H1 (cell line): ENCODE data around the gene FAM236A. TPM values are rescaled to one million over a fixed set of nuclear protein-coding genes. Genes with fewer than 3 reads are reported as not detected.
"Not testable (repeated sequence)": the region's sequence is repeated elsewhere in the genome, so short reads cannot be mapped to it uniquely, and the experiment has no call there.

ENCODE experiments used
- CTCF ChIA-PET: fragments of 300-600 bp; sonication (Branson Sonifier 250); formaldehyde crosslinking; loops from one replicate; lab custom pipeline; 2021; ENCODE audit not compliant: partially characterized antibody; lab: Charles Lee
- POLR2A ChIA-PET: fragments of 300-600 bp; sonication (Branson Sonifier 250); formaldehyde crosslinking; loops from one replicate; lab custom pipeline; 2021; ENCODE audit warnings: inconsistent platforms; ENCODE audit not compliant: partially characterized antibody; lab: Charles Lee
- DNase-seq, 2 experiments: peaks; one replicate each; pipeline versions ENCODE4 v3.0.0 to v3.0.0-alpha.2; 2010 to 2022; ENCODE audit warnings: low spot score in 2 of 2, low read depth in 1 of 2, mixed read lengths in 1 of 2
- FAIRE-seq: peaks from 2 replicates; lab custom pipeline; 2011; peaks lifted over from hg19 to GRCh38; lab: Jason Lieb, UNC
- H2AFZ ChIP-seq: 2 replicates; pipeline ENCODE4 v1.8.1; 2012; ENCODE audit warnings: low read length, inconsistent platforms
- H2AK5ac ChIP-seq: 2 replicates; pipeline ENCODE4 v1.6.1; 2013; ENCODE audit warnings: low read depth, low read length
- H2BK120ac ChIP-seq: replicated peaks from 2 replicates; pipeline ENCODE3; 2013; ENCODE audit warnings: low read depth, low read length, inconsistent platforms
- H2BK12ac ChIP-seq: 2 replicates; pipeline ENCODE4 v1.6.1; 2013; ENCODE audit warnings: low read depth, low read length
- H2BK15ac ChIP-seq: 2 replicates; pipeline ENCODE4 v1.6.1; 2013; ENCODE audit warnings: low read length
- H2BK20ac ChIP-seq: 2 replicates; pipeline ENCODE4 v1.6.1; 2013; ENCODE audit warnings: low read length
- H2BK5ac ChIP-seq: 2 replicates; pipeline ENCODE4 v1.6.1; 2013; ENCODE audit warnings: low read depth, low read length
- H3K14ac ChIP-seq: 2 replicates; pipeline ENCODE4 v1.6.1; 2013; ENCODE audit warnings: inconsistent platforms; ENCODE audit not compliant: insufficient read length
- H3K18ac ChIP-seq: 2 replicates; pipeline ENCODE4 v1.6.1; 2013; ENCODE audit warnings: low read length; ENCODE audit errors: extremely low read depth
- H3K23ac ChIP-seq: 2 replicates; pipeline ENCODE4 v1.6.1; 2013; ENCODE audit warnings: inconsistent platforms; ENCODE audit not compliant: insufficient read length
- H3K23me2 ChIP-seq: 2 replicates; pipeline ENCODE4 v1.6.1; 2013; ENCODE audit warnings: low read depth, low read length
- H3K27ac ChIP-seq: 2 replicates; pipeline ENCODE4 v1.6.1; 2011; ENCODE audit warnings: low read depth, low read length, inconsistent platforms
- H3K27me3 ChIP-seq, 4 experiments: replicated peaks in 1 of 4; 1 replicate in 1 of 4; 2 replicates in 3 of 4; pipeline versions ENCODE4 v1.6.1 to v1.8.1; 2011 to 2013; ENCODE audit warnings: low read length in 3 of 4, mild to moderate bottlenecking in 3 of 4, inconsistent platforms in 2 of 4, mixed read lengths in 2 of 4, moderate library complexity in 1 of 4; ENCODE audit not compliant: control insufficient read depth in 3 of 4, insufficient read depth in 3 of 4; ENCODE audit errors: extremely low read depth in 1 of 4
- H3K36me3 ChIP-seq, 4 experiments: 2 replicates each; pipeline versions ENCODE4 v1.6.1 to v1.8.1; 2011 to 2013; ENCODE audit warnings: mild to moderate bottlenecking in 4 of 4, low read length in 3 of 4, moderate library complexity in 2 of 4, control low read depth in 1 of 4, inconsistent platforms in 1 of 4; ENCODE audit not compliant: insufficient read depth in 4 of 4, control insufficient read depth in 2 of 4
- H3K4ac ChIP-seq: replicated peaks from 2 replicates; pipeline ENCODE3; 2013; ENCODE audit warnings: low read length, low read depth, mixed read lengths, inconsistent platforms; ENCODE audit not compliant: insufficient read length
- H3K4me1 ChIP-seq, 4 experiments: replicated peaks in 1 of 4; 1 replicate in 1 of 4; 2 replicates in 3 of 4; pipeline versions ENCODE4 v1.6.1 to v1.8.1; 2011 to 2013; ENCODE audit warnings: low read length in 3 of 4, inconsistent platforms in 2 of 4, mixed read lengths in 1 of 4; ENCODE audit not compliant: insufficient read depth in 4 of 4, control insufficient read depth in 3 of 4
- H3K4me2 ChIP-seq, 2 experiments: 2 replicates each; pipeline versions ENCODE4 v1.6.1 to v1.8.1; 2011 to 2013; ENCODE audit warnings: low read depth in 2 of 2, low read length in 2 of 2, control low read depth in 1 of 2, inconsistent platforms in 1 of 2, mild to moderate bottlenecking in 1 of 2; ENCODE audit not compliant: insufficient read depth in 1 of 2
- H3K4me3 ChIP-seq, 4 experiments: fragments of 200-600, 300-600 bp in 1 of 4; sonication (generic), shearing (Covaris generic), sonication (Bioruptor Twin) in 1 of 4; 2 replicates each; pipeline versions ENCODE4 v1.5.1 to v1.8.1; 2011 to 2016; ENCODE audit warnings: low read length in 4 of 4, low read depth in 3 of 4, control low read depth in 2 of 4, inconsistent platforms in 2 of 4, mild to moderate bottlenecking in 2 of 4, mixed read lengths in 1 of 4, moderate library complexity in 1 of 4; ENCODE audit not compliant: insufficient read depth in 2 of 4; ENCODE audit errors: extremely low read depth in 1 of 4
- H3K56ac ChIP-seq: replicated peaks from 2 replicates; pipeline ENCODE3; 2013; ENCODE audit warnings: low read depth, mild to moderate bottlenecking, mixed read lengths, low read length, inconsistent platforms; ENCODE audit not compliant: insufficient read length
- H3K79me1 ChIP-seq: 2 replicates; pipeline ENCODE4 v1.6.1; 2013; ENCODE audit warnings: low read depth, low read length, control low read depth
- H3K79me2 ChIP-seq, 2 experiments: 2 replicates each; pipeline versions ENCODE4 v1.6.1 to v1.8.1; 2012 to 2013; ENCODE audit warnings: low read length in 2 of 2, mild to moderate bottlenecking in 2 of 2, inconsistent platforms in 1 of 2; ENCODE audit not compliant: insufficient read depth in 2 of 2, control insufficient read depth in 1 of 2
- H3K9ac ChIP-seq, 4 experiments: replicated peaks in 1 of 4; 1 replicate in 1 of 4; 2 replicates in 3 of 4; pipeline versions ENCODE4 v1.6.1 to v1.8.1; 2011 to 2013; ENCODE audit warnings: low read depth in 3 of 4, low read length in 3 of 4, control low read depth in 2 of 4, mild to moderate bottlenecking in 2 of 4, moderate library complexity in 2 of 4, inconsistent platforms in 1 of 4; ENCODE audit errors: extremely low read depth in 1 of 4
- H3K9me3 ChIP-seq, 2 experiments: 2 replicates each; pipeline versions ENCODE4 v1.6.1 to v1.8.1; 2012 to 2013; ENCODE audit warnings: mild to moderate bottlenecking in 2 of 2, moderate library complexity in 2 of 2, control low read depth in 1 of 2, inconsistent platforms in 1 of 2, low read depth in 1 of 2, low read length in 1 of 2, mixed read lengths in 1 of 2; ENCODE audit not compliant: insufficient read depth in 2 of 2
- H4K20me1 ChIP-seq, 2 experiments: replicated peaks in 1 of 2; 2 replicates each; pipeline versions ENCODE3 to v1.8.1; 2011 to 2013; ENCODE audit warnings: inconsistent platforms in 2 of 2, low read length in 2 of 2, mild to moderate bottlenecking in 1 of 2; ENCODE audit not compliant: insufficient read depth in 2 of 2, control insufficient read depth in 1 of 2
- H4K5ac ChIP-seq: 2 replicates; pipeline ENCODE4 v1.6.1; 2013; ENCODE audit warnings: low read length, low read depth, mixed read lengths, inconsistent platforms; ENCODE audit not compliant: insufficient read length
- H4K8ac ChIP-seq: 2 replicates; pipeline ENCODE4 v1.8.0; 2013; ENCODE audit warnings: mild to moderate bottlenecking, moderate library complexity, low read length, inconsistent platforms; ENCODE audit not compliant: insufficient read depth; ENCODE audit errors: extremely low read depth
- H4K91ac ChIP-seq: replicated peaks from 2 replicates; pipeline ENCODE3; 2013; ENCODE audit warnings: low read length, mixed read lengths, inconsistent platforms; ENCODE audit not compliant: insufficient read length
- WGBS, 2 experiments: shearing (Covaris generic) in 1 of 2; methylation state at CpG; one replicate each; pipeline versions ENCODE4 v1.1.6 to v1.1.7; 2013 to 2015; ENCODE audit warnings: low lambda C conversion rate in 2 of 2, mixed read lengths in 2 of 2, inconsistent platforms in 1 of 2, low coverage in 1 of 2, missing lambda C conversion rate in 1 of 2; ENCODE audit not compliant: insufficient replicate concordance in 2 of 2, insufficient coverage in 1 of 2, insufficient read length in 1 of 2; ENCODE audit errors: extremely low coverage in 1 of 2, missing lambda C conversion rate in 1 of 2; 5-methylcytosine and 5-hydroxymethylcytosine counted together
- polyA plus RNA-seq, 7 experiments: library from polyadenylated mRNA; depleted of rRNA in 3 of 7; stranded (reverse) in 5 of 7; unstranded in 2 of 7; fragments of >200 nt in 5 of 7; fragments of 200-250 nt in 2 of 7; gene quantifications; 1 replicate in 5 of 7; 2 replicates in 1 of 7; 4 replicates in 1 of 7; pipeline versions ENCODE4 v1.2.1 to v1.2.3, GENCODE V29; 2011 to 2013; ENCODE audit warnings: missing spikeins in 2 of 7, mixed read lengths in 2 of 7
- total RNA-seq: library from RNA; stranded (reverse); fragmentation: NEBNext Ultra II Directional; extraction: Animal tissue kit (Norgen Biotek cat#: 25700); gene quantifications from 2 replicates; pipeline ENCODE4 v1.2.1, GENCODE V29; 2021

FAM236A gene
- total and polyA plus RNA-seq, 2 of the 8 experiments (the other 6 are each of a cell fraction or from before 2014, with no cell fraction given), result not detected

DNA sequence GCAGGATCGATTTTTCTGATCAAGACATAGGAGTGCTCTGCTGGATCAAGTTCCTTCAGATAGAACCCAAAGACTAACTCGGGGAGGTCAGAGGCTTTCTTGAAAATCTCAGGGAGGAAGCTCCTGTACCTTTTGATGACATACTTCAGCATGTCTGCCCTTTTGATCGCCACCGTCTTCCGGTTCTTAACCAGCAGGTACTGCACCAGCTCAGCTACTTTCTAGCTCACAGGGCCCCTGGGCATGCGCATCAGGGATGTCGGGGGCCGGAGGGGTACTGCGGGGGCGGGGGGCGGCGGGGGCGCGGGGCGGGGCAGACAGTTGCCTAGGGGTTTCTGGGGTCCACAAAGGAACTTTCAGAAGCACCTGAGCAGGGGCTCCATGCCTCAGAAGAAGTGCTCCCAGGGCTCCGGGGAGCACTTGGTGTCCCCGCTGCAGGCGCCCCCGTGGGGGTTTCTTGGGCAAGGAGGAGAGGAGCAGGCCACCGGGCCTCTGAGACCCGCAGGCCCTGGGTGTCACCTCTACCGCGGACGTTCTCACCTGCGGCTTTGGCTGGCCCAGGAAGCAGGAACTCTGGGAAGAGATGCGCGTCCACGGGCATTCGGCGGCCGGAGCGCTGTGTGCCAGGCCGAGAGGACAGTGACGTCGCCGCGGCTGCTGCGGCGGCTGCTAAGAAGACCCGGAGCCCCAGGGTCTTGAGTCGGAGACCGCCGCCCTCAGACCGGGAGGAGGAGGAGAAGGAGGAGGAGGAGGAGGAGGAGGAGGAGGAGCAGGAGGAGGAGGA lies 5.2 kb downstream of the FAM236A start:
- H3K27me3 ChIP-seq, H3K4me2 ChIP-seq, H4K20me1 ChIP-seq, DNase-seq, CTCF ChIA-PET, H3K9ac ChIP-seq, H3K18ac ChIP-seq, H2BK20ac ChIP-seq, H2BK120ac ChIP-seq, H2AK5ac ChIP-seq, H2BK12ac ChIP-seq, POLR2A ChIA-PET, H3K14ac ChIP-seq, H3K79me2 ChIP-seq, H3K4me3 ChIP-seq, H3K56ac ChIP-seq, H4K5ac ChIP-seq, H3K4me1 ChIP-seq, H4K8ac ChIP-seq, H3K36me3 ChIP-seq, H3K4ac ChIP-seq, H2BK5ac ChIP-seq, H3K9me3 ChIP-seq, H3K27ac ChIP-seq, H4K91ac ChIP-seq, H2AFZ ChIP-seq, H3K79me1 ChIP-seq, H2BK15ac ChIP-seq, H3K23ac ChIP-seq, H3K23me2 ChIP-seq: not testable (repeated sequence)
- no CpG with 5 or more reads among the region's 44 CpGs for WGBS, 2 experiments
- peak; percentile 95 for FAIRE-seq

DNA sequence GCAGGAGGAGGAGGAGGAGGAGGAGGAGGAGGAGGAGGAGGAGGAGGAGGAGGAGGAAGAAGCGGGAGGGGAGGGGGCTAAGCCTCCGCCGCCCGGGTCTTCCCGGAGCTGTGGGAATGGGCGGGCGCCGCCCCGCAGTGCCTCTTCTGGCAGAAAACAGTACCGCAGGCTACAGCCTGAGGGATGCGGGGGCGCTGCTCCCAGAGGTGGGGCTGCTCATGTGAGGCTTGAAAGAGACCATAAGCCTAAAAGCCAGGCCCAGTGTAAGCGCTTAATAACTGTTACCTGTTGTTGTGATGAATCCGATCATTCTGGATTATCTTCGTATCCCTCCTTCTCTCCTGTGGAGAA lies 5.8 kb downstream of the FAM236A start, which contains the start of gene DMRTC1:
DMRTC1 (minus strand) TSS at position 19 of the 351 bp plus-strand sequence. CDS start 68,143 bp downstream, outside the sequence.
- H2BK20ac ChIP-seq, CTCF ChIA-PET, DNase-seq, H3K27ac ChIP-seq, H2BK15ac ChIP-seq, H3K79me2 ChIP-seq, H2BK12ac ChIP-seq, H3K9ac ChIP-seq, H3K79me1 ChIP-seq, H3K23me2 ChIP-seq, H3K23ac ChIP-seq, H2BK5ac ChIP-seq, H4K8ac ChIP-seq, H4K91ac ChIP-seq, H2AFZ ChIP-seq, H3K9me3 ChIP-seq, H3K56ac ChIP-seq, H3K18ac ChIP-seq, H3K14ac ChIP-seq, H2AK5ac ChIP-seq, H4K5ac ChIP-seq, H3K27me3 ChIP-seq, POLR2A ChIA-PET, H4K20me1 ChIP-seq, H2BK120ac ChIP-seq, H3K4me1 ChIP-seq, H3K4me3 ChIP-seq, H3K4me2 ChIP-seq, H3K4ac ChIP-seq, H3K36me3 ChIP-seq: not testable (repeated sequence)
- peak; percentile 99 for FAIRE-seq
- no CpG with 5 or more reads among the region's 15 CpGs for WGBS, 2 experiments
